RPMI8226 (cell line): Measurements from ENCODE around the gene CIB4.
"Not testable (repeated sequence)": the region's sequence is repeated elsewhere in the genome, so short reads cannot be mapped to it uniquely, and the experiment has no call there.

Experiments used
- DNase-seq: peaks from one replicate; pipeline ENCODE4 v3.0.0-alpha.2; 2015

The CIB4 gene

GRCh38 chr2:26665296-26665695, 24.1 kb upstream of the CIB4 start:
- not testable (repeated sequence) for DNase-seq

- no peak for DNase-seq
These were observed 19.3 kb upstream of the CIB4 start for GRCh38 chr2:26660363-26660962.

GRCh38 chr2:26658691-26659346, 17.7 kb upstream of the CIB4 start:
- no peak for DNase-seq

GRCh38 chr2:26657265-26657664, 16.1 kb upstream of the CIB4 start:
- no peak for DNase-seq

DNA sequence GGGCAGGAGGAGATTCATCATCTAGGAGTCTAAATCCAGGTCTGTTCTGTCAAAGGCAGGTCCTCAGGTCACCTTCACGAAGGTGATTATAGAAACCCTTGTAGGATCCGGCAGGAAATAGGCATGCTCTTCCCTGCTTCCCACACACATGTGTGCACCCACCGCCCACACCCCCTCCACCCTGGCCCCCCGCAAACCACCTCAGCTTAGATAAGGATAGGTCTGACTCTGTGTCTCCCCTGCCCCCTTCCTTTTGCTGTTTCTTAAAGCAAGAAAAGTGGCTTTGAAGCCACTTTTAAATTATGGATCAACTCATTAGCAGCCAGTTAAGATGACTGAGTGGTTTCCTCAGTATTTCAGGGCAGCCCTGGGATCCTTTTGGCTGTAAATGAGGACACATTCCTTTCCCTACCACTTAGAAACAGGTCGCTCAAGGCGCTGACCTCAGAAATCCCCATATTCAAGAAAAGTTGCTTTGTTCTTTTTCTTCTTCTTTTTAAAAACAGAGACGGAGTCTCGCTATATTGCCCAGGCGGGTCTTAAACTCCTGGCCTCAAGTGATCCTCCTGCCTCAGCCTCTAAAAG, 14.5 kb upstream of the CIB4 start:
- no peak for DNase-seq

DNA sequence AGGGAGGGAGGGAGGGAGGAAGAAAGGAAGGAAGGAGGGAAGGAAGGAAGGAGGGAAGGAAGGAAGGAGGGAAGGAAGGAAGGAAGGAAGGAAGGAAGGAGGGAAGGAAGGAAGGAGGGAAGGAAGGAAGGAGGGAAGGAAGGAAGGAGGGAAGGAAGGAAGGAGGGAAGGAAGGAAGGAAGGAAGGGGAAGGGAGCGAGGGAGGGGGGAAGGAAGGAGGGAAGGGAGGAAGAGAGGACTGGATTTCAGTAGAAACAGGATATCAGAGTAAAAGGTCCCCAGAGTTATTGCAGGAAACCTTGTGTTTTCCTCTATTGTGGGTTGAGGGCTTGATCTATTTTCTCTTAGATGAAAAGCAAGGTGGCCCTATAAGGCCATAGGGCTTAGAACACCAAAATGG, 14.0 kb upstream of the CIB4 start:
- not testable (repeated sequence) for DNase-seq

- no peak for DNase-seq
These were observed 12.8 kb upstream of the CIB4 start for GRCh38 chr2:26654061-26654340.

DNA sequence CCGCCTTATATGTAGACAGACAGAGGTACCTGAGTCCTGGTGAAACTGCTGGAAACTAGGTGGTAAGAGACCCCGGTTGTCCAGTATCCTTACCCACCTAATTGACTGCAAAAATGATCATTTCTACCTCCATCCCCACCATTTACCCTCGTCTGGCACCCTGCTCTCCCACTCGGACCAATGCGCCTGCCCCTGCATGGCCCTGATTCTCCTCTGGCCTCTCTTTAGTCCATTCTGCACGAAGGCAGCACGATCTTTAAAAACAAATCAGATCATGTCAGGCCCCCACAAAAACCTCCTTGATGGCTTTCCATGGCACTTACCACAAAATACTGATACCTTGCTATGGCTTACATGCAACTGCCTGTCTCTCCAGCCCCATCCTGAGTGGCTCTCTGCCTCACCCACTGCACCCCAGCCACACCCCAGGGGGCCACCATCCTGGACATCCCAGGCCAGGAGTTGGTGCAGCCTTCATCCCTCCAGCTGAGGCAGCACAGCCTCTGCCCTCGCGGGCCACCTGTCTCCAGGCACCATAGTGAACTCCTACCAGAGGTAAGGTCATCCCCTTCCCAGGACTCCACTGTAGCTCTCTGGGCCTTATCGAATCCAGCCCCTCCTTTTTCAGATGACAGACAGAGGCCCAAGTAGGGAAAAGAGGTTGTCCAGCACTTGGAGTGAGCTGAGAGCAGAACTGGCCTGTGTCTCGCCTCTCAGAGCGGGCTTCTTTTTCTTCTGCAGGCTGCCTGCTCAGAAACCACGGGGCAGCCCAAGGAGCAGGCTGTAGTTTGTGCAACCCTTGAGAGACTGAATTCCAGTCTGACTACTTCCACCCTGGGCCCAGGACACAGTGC, 12.3 kb upstream of the CIB4 start:
- no peak for DNase-seq

- DNase-seq: no peak
These were observed 11.3 kb upstream of the CIB4 start for GRCh38 chr2:26652361-26653041.

GRCh38 chr2:26651799-26652198, 10.6 kb upstream of the CIB4 start:
- no peak for DNase-seq

GRCh38 chr2:26651470-26651771, 10.3 kb upstream of the CIB4 start:
- no peak for DNase-seq

- no peak for DNase-seq
These were observed 9.7 kb upstream of the CIB4 start for GRCh38 chr2:26650713-26651469.

- DNase-seq: no peak
These were observed 9.0 kb upstream of the CIB4 start for GRCh38 chr2:26649992-26650712.

- no peak for DNase-seq
These were observed 8.2 kb upstream of the CIB4 start for GRCh38 chr2:26649322-26649721.

GRCh38 chr2:26648516-26648915, 7.3 kb upstream of the CIB4 start:
- DNase-seq: no peak

DNA sequence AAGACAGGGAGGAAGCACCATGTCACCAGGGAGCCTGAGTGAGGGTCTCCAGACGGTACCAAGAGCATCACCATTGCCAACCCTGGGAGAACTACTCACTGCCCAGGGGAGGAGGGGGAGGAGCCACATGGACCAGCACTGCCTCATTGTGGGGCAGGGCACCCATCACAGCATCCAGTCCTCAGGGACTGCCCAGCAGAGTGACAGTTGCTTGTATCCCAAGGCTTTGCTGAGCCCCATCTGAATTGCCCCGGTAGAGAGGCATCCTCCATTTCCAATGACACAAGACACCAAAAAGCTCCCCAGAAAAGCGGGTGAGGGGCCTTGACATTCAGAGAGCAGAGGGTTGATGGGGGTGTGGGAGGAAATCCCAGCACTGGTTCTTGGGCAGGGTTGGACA, 6.8 kb upstream of the CIB4 start:
- no peak for DNase-seq

DNA sequence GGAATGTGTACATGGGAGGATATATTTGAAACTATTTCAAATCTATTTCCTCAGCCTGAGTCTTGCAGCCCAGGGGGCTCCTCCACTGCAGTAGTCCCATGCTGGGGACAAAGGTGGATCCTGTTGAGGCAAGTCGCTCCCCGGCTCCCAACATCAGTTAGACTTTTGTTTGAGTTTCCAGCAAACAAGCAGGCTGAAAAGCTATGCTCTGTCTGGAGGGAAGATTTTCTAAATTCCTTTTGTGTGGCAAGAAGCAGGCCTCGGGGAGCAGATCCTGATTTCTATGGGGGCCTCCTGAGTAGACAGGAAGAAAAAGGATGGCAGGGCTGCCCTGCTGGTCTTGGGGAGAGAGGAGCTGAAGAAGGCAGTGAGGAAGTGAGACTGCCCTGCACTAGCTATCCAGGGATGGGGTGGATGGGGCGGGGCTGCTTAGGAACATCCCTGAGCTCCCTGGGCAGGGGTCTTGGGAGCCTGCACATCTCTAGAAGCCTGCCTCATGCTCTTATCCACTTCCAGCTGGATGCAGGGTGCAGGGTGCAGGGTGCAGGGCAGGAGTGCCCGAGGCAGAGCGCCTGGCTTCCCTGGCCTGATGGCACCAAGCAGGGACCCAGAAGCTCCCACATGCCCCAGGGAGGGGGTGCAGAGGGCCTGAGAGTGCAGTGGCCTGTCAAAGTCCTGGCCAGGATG, 6.0 kb upstream of the CIB4 start:
- no peak for DNase-seq

DNA sequence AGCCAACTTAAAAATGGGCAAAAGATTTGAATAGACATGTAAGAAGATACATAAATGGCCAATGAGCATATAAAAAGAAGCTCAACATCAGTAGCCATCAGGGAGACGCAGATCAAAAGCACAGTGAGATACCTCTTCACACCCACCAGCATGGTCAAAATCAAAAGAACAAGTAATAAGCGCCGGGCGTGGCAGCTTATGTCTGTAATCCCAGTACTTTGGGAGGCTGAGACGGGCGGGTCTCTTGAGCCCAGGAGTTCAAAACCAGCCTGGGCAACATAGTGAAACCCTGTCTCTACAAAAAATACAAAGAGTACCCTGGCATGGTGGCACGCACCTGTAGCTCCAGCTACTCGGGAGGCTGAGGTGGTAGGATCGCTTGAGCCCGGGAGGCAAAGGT, 4.6 kb upstream of the CIB4 start:
- no peak for DNase-seq

GRCh38 chr2:26644188-26644835, 3.1 kb upstream of the CIB4 start:
- no peak for DNase-seq

GRCh38 chr2:26642429-26642828, 1.3 kb upstream of the CIB4 start:
- no peak for DNase-seq

GRCh38 chr2:26640331-26640745, 828 bp downstream of the CIB4 start:
- no peak for DNase-seq
